HL-60/S4 treated with phorbol 12-myristate 13-acetate at 8.2 ng/mL for 4 days and 3 days (cell line): ENCODE results near the gene OR1J1.

Experiments used
- in situ Hi-C: fragments of 300-500 bp; cut with MboI; formaldehyde crosslinking; loops from 2 replicates; pipeline ENCODE4 v1.15.0; 2022; ENCODE audit warnings: low sequenced_read_pairs

Gene OR1J1

DNA sequence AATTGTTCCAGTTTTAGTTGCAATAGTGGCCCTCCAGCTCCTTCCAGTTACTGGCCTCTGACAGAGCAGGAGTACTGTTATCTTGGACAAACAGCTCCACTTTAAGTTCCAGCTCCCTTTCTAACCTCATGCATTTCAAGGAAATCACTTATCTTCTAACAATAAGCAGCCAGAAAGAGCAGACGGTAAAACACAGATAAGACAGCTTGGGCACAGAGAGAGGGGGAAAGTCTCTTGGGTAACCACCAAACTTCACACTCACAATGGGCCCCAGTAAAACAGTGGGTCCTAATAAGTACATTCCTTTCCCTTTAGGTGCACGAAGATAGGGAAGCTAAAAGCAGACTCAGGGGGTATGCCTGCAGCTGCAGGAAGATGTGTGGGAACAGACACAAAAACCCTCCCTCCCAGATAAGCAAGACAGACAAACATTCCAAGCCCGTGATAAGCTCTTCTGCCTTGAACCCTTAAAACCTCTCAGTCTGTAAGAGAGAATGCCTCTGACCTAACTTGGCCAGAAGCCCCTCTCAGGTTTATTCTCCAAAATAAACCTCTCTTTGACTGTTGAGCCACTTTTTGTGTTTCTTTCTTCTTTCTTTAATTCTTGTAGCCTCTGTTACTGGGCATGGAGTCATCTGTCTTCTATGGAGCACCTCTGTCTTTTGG is 30.8 kb downstream of the OR1J1 start:
- in situ Hi-C loops = no loop called here

DNA sequence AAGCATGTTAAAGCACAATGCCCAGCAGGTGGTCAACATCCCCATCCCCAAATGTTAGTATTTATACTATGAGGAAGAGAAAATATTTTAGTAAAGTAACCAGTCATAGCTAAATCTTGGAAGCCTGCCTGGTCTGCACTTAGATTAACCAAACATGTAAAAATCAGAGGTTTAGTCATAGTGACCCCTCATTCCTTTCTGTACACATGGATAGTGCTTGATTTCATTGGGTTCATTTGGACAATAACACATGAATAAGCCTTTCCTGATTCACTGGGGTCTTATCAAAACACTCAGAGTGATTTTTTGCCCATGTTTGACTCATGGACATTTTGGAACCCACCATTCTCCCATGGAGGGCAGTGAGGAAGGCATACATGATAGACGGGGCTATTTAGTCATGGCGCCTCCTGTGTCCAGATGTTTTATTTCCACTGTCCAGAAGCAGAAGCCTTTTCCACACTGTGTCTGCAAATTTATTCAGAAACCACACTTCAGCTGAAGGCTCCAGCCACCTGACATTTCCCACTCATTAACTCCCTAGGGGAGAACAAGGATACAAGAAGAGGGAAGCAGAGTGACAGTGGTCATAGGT is 32.5 kb downstream of the OR1J1 start:
- in situ Hi-C loops = no loop called here

DNA sequence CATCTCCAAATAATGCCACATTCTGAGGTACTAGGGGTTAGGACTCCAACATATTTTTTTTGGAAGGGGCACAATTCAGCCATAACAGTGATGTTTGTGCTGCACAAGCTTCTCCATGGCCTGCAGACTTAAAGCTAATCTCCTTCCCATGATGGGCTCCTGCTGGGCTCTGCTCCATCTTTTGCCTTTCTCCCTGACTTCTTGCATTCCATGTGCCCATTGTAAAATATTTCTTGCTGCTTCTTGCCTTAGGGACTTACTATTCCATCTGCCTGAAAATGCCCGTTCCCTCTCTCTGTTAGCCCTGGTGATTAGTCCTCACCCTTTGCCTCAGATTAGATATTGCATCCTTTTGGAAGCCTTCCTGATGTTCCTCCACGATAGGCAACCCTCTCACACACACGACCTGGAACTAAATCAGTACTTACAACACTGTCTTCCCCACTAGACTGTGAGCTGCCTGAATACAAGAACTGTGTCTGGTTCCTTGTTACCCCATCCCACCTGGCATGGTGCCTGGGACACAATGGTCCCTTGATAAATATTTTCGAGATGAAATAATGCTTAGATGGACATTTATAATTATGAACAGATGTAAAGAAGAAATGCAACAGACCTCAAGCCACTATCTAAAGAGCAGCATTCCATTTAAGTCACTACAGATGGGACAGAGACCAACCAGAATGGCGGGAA is 33.5 kb downstream of the OR1J1 start:
- in situ Hi-C loops = no loop called here

DNA sequence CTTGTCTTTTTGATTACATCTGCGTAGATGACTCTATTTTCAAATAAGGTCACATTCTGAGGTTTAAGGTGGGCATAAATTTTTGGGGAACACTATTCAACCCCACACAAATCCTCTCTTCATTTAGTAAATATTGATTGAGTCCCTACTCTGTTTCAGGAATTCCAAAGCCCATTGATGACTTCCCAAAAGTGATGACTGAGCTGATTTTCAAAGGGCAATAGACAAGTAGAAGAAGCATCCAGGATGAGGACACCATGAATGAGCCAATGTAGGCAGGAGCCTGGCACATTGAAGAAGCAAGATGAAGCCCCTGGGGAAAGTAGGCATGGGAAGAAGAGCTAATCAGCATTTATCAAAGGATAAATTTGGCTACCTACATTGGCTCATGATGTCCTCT is 35.2 kb downstream of the OR1J1 start:
- in situ Hi-C loops = no loop called here
